C4-2B (cell line): Measurements from ENCODE around the gene PDE4B.

Source experiments
- CTCF ChIP-seq: fragments of 450-650 bp; conservative IDR thresholded peaks from 2 replicates; pipeline ENCODE4 v1.5.1; 2017; ENCODE audit warnings: mild to moderate bottlenecking
- ZFX ChIP-seq: fragments of 450-650 bp; IDR thresholded peaks from 2 replicates; pipeline ENCODE4 v1.6.1; 2017

DNA sequence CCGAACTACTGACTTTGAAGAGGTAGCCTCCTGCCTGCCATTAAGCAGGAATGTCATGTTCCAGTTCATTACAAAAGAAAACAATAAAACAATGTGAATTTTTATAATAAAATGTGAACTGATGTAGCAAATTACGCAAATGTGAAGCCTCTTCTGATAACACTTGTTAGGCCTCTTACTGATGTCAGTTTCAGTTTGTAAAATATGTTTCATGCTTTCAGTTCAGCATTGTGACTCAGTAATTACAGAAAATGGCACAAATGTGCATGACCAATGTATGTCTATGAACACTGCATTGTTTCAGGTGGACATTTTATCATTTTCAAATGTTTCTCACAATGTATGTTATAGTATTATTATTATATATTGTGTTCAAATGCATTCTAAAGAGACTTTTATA is 581.5 kb downstream of the PDE4B start:
- TF ChIP-seq CTCF = no peak
- no peak for TF ChIP-seq ZFX
